Measurements from ENCODE around the gene TNN. TPM values are rescaled to one million over a fixed set of nuclear protein-coding genes. Genes with fewer than 3 reads are reported as not detected.

Gene TNN
- total and polyA plus RNA-seq, 2 donors from 2014 or later = 0.26 TPM; not detected in 1

GRCh38 chr1:175034775-175035174 is 32.9 kb upstream of the TNN start:
- no peaks in the 10 kb centered on the region for H3K9me3 ChIP-seq (ENCODE audit: control insufficient read depth in 2 of 3, insufficient read depth in 1 of 3, low read length in 3 of 3)
- H3K4me3 ChIP-seq (ENCODE audit: low read length in 3 of 3) = no peak overlapping the region
- DNase-seq (no peak), FAIRE-seq (no peak)
- intact Hi-C loops (cut with DNase I) = no loop called here
- no peaks in the 10 kb centered on the region for H3K4me1 ChIP-seq (ENCODE audit: control insufficient read depth in 2 of 3, insufficient read depth in 2 of 3, low read depth in 1 of 3, low read length in 3 of 3)
- H3K9ac ChIP-seq (ENCODE audit: low read length in 3 of 3) = no peak overlapping the region
- no peaks in the 10 kb centered on the region for H3K36me3 ChIP-seq (ENCODE audit: control insufficient read depth in 2 of 3, insufficient read depth in 3 of 3, low read length in 3 of 3)
- H3K27ac ChIP-seq (ENCODE audit: low read depth in 2 of 2, low read length in 2 of 2) = no peak overlapping the region
- no peak for TF ChIP-seq CTCF (IDR thresholded peaks at IDR 0.05; ENCODE audit: borderline replicate concordance, extremely low read depth, insufficient read depth)
- no peaks in the 10 kb centered on the region for H3K27me3 ChIP-seq (ENCODE audit: control insufficient read depth, insufficient read depth, low read length)

- DNase-seq (no peak), FAIRE-seq (no peak)
- Histone ChIP-seq H3K4me3 (ENCODE audit: low read length in 3 of 3) (no peak overlapping the region), H3K9me3 (ENCODE audit: control insufficient read depth in 2 of 3, insufficient read depth in 1 of 3, low read length in 3 of 3) (no peaks in the 10 kb centered on the region), H3K4me1 (ENCODE audit: control insufficient read depth in 2 of 3, insufficient read depth in 2 of 3, low read depth in 1 of 3, low read length in 3 of 3) (no peaks in the 10 kb centered on the region), H3K9ac (ENCODE audit: low read length in 3 of 3) (no peak overlapping the region), H3K27ac (ENCODE audit: low read depth in 2 of 2, low read length in 2 of 2) (no peak overlapping the region), H3K36me3 (ENCODE audit: control insufficient read depth in 2 of 3, insufficient read depth in 3 of 3, low read length in 3 of 3) (no peaks in the 10 kb centered on the region), H3K27me3 (ENCODE audit: control insufficient read depth, insufficient read depth, low read length) (no peaks in the 10 kb centered on the region)
- intact Hi-C loops (cut with DNase I) = no loop called here
- TF ChIP-seq CTCF (IDR thresholded peaks at IDR 0.05; ENCODE audit: borderline replicate concordance, extremely low read depth, insufficient read depth) = no peak
Measured at GRCh38 chr1:175035865-175036264, 31.8 kb upstream of the TNN start.

GRCh38 chr1:175036476-175036875 is 31.2 kb upstream of the TNN start:
- Histone ChIP-seq H3K27me3 (ENCODE audit: control insufficient read depth, insufficient read depth, low read length) (no peaks in the 10 kb centered on the region), H3K4me3 (ENCODE audit: low read length in 3 of 3) (no peak overlapping the region), H3K36me3 (ENCODE audit: control insufficient read depth in 2 of 3, insufficient read depth in 3 of 3, low read length in 3 of 3) (no peaks in the 10 kb centered on the region), H3K4me1 (ENCODE audit: control insufficient read depth in 2 of 3, insufficient read depth in 2 of 3, low read depth in 1 of 3, low read length in 3 of 3) (no peaks in the 10 kb centered on the region), H3K9ac (ENCODE audit: low read length in 3 of 3) (no peak overlapping the region), H3K9me3 (ENCODE audit: control insufficient read depth in 2 of 3, insufficient read depth in 1 of 3, low read length in 3 of 3) (no peaks in the 10 kb centered on the region), H3K27ac (ENCODE audit: low read depth in 2 of 2, low read length in 2 of 2) (no peak overlapping the region)
- no peak for DNase-seq
- no peak for TF ChIP-seq CTCF (IDR thresholded peaks at IDR 0.05; ENCODE audit: borderline replicate concordance, extremely low read depth, insufficient read depth)
- no peak for FAIRE-seq
- intact Hi-C loops (cut with DNase I) = no loop called here

- TF ChIP-seq CTCF (IDR thresholded peaks at IDR 0.05; ENCODE audit: borderline replicate concordance, extremely low read depth, insufficient read depth) = no peak
- DNase-seq (no peak), FAIRE-seq (no peak)
- H3K27ac ChIP-seq (ENCODE audit: low read depth in 2 of 2, low read length in 2 of 2) = no peak overlapping the region
- no peak overlapping the region for H3K9ac ChIP-seq (ENCODE audit: low read length in 3 of 3)
- intact Hi-C loops (cut with DNase I) = no loop called here
- no peaks in the 10 kb centered on the region for H3K27me3 ChIP-seq (ENCODE audit: control insufficient read depth, insufficient read depth, low read length)
- no peaks in the 10 kb centered on the region for H3K36me3 ChIP-seq (ENCODE audit: control insufficient read depth in 2 of 3, insufficient read depth in 3 of 3, low read length in 3 of 3)
- H3K4me1 ChIP-seq (ENCODE audit: control insufficient read depth in 2 of 3, insufficient read depth in 2 of 3, low read depth in 1 of 3, low read length in 3 of 3) = no peaks in the 10 kb centered on the region
- H3K9me3 ChIP-seq (ENCODE audit: control insufficient read depth in 2 of 3, insufficient read depth in 1 of 3, low read length in 3 of 3) = no peaks in the 10 kb centered on the region
- H3K4me3 ChIP-seq (ENCODE audit: low read length in 3 of 3) = no peak overlapping the region
Measured at GRCh38 chr1:175037416-175037815, 30.2 kb upstream of the TNN start.
